Measurements from ENCODE around the gene NPFF. TPM values are rescaled to one million over a fixed set of nuclear protein-coding genes. Genes with fewer than 3 reads are reported as not detected.

The NPFF gene
- total and polyA plus RNA-seq, 10 donors = 0.49 to 2.0 (median 1.3) TPM; not detected in 7

- no peaks in the 10 kb centered on the region for H3K36me3 ChIP-seq
- peak overlapping the region; percentile 23 to 81 (median 56) for H3K4me3 ChIP-seq
- no peak for DNase-seq
- H3K9me3 ChIP-seq = no peaks in the 10 kb centered on the region
- 43 to 50% (median 48%) methylated on average over 11 of the region's 11 CpGs for WGBS, 5 donors
- intact Hi-C loops (cut with DNase I; ENCODE audit: low total_unique reads) = no loop called here
- H3K27me3 ChIP-seq (replicated peaks in 1 of 7) = no peaks in the 10 kb centered on the region
- peak overlapping the region; percentile 60 to 88 (median 82) for H3K27ac ChIP-seq
- H3K4me1 ChIP-seq = peaks cover 12 to 72% (median 41%) of the 10 kb centered on the region in 6 donors
- TF ChIP-seq POLR2A (IDR thresholded peaks at IDR 0.05) = no peak
- TF ChIP-seq CTCF (IDR thresholded peaks at IDR 0.05 in 8 of 11, conservative IDR thresholded peaks at IDR 0.05 in 3 of 11) = no peak
- no peak for TF ChIP-seq POLR2AphosphoS5 (IDR thresholded peaks at IDR 0.05)
These were observed 13.5 kb downstream of the NPFF start for GRCh38 chr12:53493610-53494391.

GRCh38 chr12:53492830-53493609, 14.3 kb downstream of the NPFF start:
- intact Hi-C loops (cut with DNase I; ENCODE audit: low total_unique reads) = no loop called here
- H3K27me3 ChIP-seq (replicated peaks in 1 of 7) = no peaks in the 10 kb centered on the region
- TF ChIP-seq POLR2AphosphoS5 (IDR thresholded peaks at IDR 0.05) (peak; percentile 90 to 92 (median 90)), POLR2A (IDR thresholded peaks at IDR 0.05) (peak in 1 of 3 donors; percentile 73), CTCF (IDR thresholded peaks at IDR 0.05 in 8 of 11, conservative IDR thresholded peaks at IDR 0.05 in 3 of 11) (no peak)
- peak overlapping the region; percentile 23 to 81 (median 56) for H3K4me3 ChIP-seq
- H3K9me3 ChIP-seq = no peaks in the 10 kb centered on the region
- WGBS, 5 donors = 1 to 2% (median 1%) methylated on average over 27 to 52 of the region's 52 CpGs
- H3K27ac ChIP-seq = peak overlapping the region; percentile 60 to 88 (median 82)
- peaks cover 12 to 64% (median 35%) of the 10 kb centered on the region in 6 donors for H3K4me1 ChIP-seq
- DNase-seq = peak; percentile 98
- peaks cover 0 to 4% (median 0%) of the 10 kb centered on the region in 6 donors for H3K36me3 ChIP-seq

GRCh38 chr12:53492188-53492587, 15.1 kb downstream of the NPFF start:
- H3K36me3 ChIP-seq = peaks cover 0 to 12% (median under 1%) of the 10 kb centered on the region in 6 donors
- H3K4me1 ChIP-seq = peaks cover 12 to 56% (median 32%) of the 10 kb centered on the region in 6 donors
- H3K9me3 ChIP-seq = no peaks in the 10 kb centered on the region
- DNase-seq = no peak
- TF ChIP-seq CTCF (IDR thresholded peaks at IDR 0.05 in 8 of 11, conservative IDR thresholded peaks at IDR 0.05 in 3 of 11) (no peak), POLR2A (IDR thresholded peaks at IDR 0.05) (no peak), POLR2AphosphoS5 (IDR thresholded peaks at IDR 0.05) (no peak)
- H3K4me3 ChIP-seq = peak overlapping the region in 6 of 8 donors; percentile 51 to 81 (median 58)
- intact Hi-C loops (cut with DNase I; ENCODE audit: low total_unique reads) = no loop called here
- WGBS, 5 donors = 55 to 80% (median 73%) methylated on average over 19 to 20 of the region's 20 CpGs
- no peaks in the 10 kb centered on the region for H3K27me3 ChIP-seq (replicated peaks in 1 of 7)
- H3K27ac ChIP-seq = peak overlapping the region; percentile 48 to 88 (median 82)

All from spleen (tissue), 11 donors.